ENCODE data around the gene UNCX.
"Not testable (repeated sequence)": the region's sequence is repeated elsewhere in the genome, so short reads cannot be mapped to it uniquely, and the experiment has no call there.

Gene UNCX

GRCh38 chr7:1201916-1202315 lies 30.8 kb upstream of the UNCX start:
- no peaks in the 10 kb centered on the region; the same call in 1 of the 2 replicates for H3F3A ChIP-seq (ENCODE audit: control insufficient read depth, insufficient read depth)
- H3K4me1 ChIP-seq (ENCODE audit: control insufficient read depth, low read length) = no peaks in the 10 kb centered on the region
- H3K36me3 ChIP-seq (ENCODE audit: control insufficient read depth, low read length) = no peaks in the 10 kb centered on the region
- H3K4me3 ChIP-seq (ENCODE audit: low read length) = no peak overlapping the region
- H3K27ac ChIP-seq (ENCODE audit: low read depth, low read length) = no peak overlapping the region
- no peak overlapping the region for H3K4me2 ChIP-seq (ENCODE audit: low read length)
- TF ChIP-seq CTCF (IDR thresholded peaks at IDR 0.05; ENCODE audit: low read depth, low read length, poor library complexity, severe bottlenecking) = no peak
- no peak for TF ChIP-seq EZH2phosphoT487 (IDR thresholded peaks at IDR 0.05; ENCODE audit: borderline replicate concordance, low read length)
- H3K27me3 ChIP-seq (ENCODE audit: control insufficient read depth, low read length) = no peaks in the 10 kb centered on the region
- H4K20me1 ChIP-seq (ENCODE audit: control insufficient read depth, insufficient read depth, low read depth, low read length) = no peaks in the 10 kb centered on the region
- no peaks in the 10 kb centered on the region for H3K9me2 ChIP-seq (replicated peaks; ENCODE audit: control insufficient read depth, low read length)
- H3K9me3 ChIP-seq (ENCODE audit: control insufficient read depth, insufficient read depth, low read length) = no peaks in the 10 kb centered on the region
- no peaks in the 10 kb centered on the region for H3K79me2 ChIP-seq (ENCODE audit: control insufficient read depth, low read length)

- H3K27ac ChIP-seq (ENCODE audit: low read depth, low read length); H3K9me3 ChIP-seq (ENCODE audit: control insufficient read depth, insufficient read depth, low read length); H3K4me1 ChIP-seq (ENCODE audit: control insufficient read depth, low read length); H3K4me2 ChIP-seq (ENCODE audit: low read length); H4K20me1 ChIP-seq (ENCODE audit: control insufficient read depth, insufficient read depth, low read depth, low read length); H3K9me2 ChIP-seq (replicated peaks; ENCODE audit: control insufficient read depth, low read length); H3K36me3 ChIP-seq (ENCODE audit: control insufficient read depth, low read length); H3K4me3 ChIP-seq (ENCODE audit: low read length); H3K27me3 ChIP-seq (ENCODE audit: control insufficient read depth, low read length); H3F3A ChIP-seq (ENCODE audit: control insufficient read depth, insufficient read depth); H3K79me2 ChIP-seq (ENCODE audit: control insufficient read depth, low read length): not testable (repeated sequence)
Measured at GRCh38 chr7:1202914-1203313, 29.8 kb upstream of the UNCX start.

GRCh38 chr7:1204460-1205140 lies 28.1 kb upstream of the UNCX start:
- no peaks in the 10 kb centered on the region for H3K27me3 ChIP-seq (ENCODE audit: control insufficient read depth, low read length)
- TF ChIP-seq EZH2phosphoT487 (IDR thresholded peaks at IDR 0.05; ENCODE audit: borderline replicate concordance, low read length) (no peak), CTCF (IDR thresholded peaks at IDR 0.05; ENCODE audit: low read depth, low read length, poor library complexity, severe bottlenecking) (no peak)

GRCh38 chr7:1205742-1206141 lies 26.9 kb upstream of the UNCX start:
- not testable (repeated sequence) for H4K20me1 ChIP-seq (ENCODE audit: control insufficient read depth, insufficient read depth, low read depth, low read length); H3K4me2 ChIP-seq (ENCODE audit: low read length); H3K79me2 ChIP-seq (ENCODE audit: control insufficient read depth, low read length); H3K4me1 ChIP-seq (ENCODE audit: control insufficient read depth, low read length); H3K27me3 ChIP-seq (ENCODE audit: control insufficient read depth, low read length); H3K9me2 ChIP-seq (replicated peaks; ENCODE audit: control insufficient read depth, low read length); H3K27ac ChIP-seq (ENCODE audit: low read depth, low read length); H3K9me3 ChIP-seq (ENCODE audit: control insufficient read depth, insufficient read depth, low read length); H3K4me3 ChIP-seq (ENCODE audit: low read length); H3K36me3 ChIP-seq (ENCODE audit: control insufficient read depth, low read length); H3F3A ChIP-seq (ENCODE audit: control insufficient read depth, insufficient read depth)

More at GRCh38 chr7:1204460-1205140, 28.1 kb upstream of the UNCX start:
- H3K4me3 ChIP-seq (ENCODE audit: low read length) = no peak overlapping the region
- H3K9me2 ChIP-seq (replicated peaks; ENCODE audit: control insufficient read depth, low read length) = no peaks in the 10 kb centered on the region
- H3K4me1 ChIP-seq (ENCODE audit: control insufficient read depth, low read length) = no peaks in the 10 kb centered on the region
- H3F3A ChIP-seq (ENCODE audit: control insufficient read depth, insufficient read depth) = no peaks in the 10 kb centered on the region
- H3K4me2 ChIP-seq (ENCODE audit: low read length) = no peak overlapping the region
- H3K9me3 ChIP-seq (ENCODE audit: control insufficient read depth, insufficient read depth, low read length) = no peaks in the 10 kb centered on the region
- no peaks in the 10 kb centered on the region for H3K36me3 ChIP-seq (ENCODE audit: control insufficient read depth, low read length)
- no peaks in the 10 kb centered on the region for H3K79me2 ChIP-seq (ENCODE audit: control insufficient read depth, low read length)
- no peaks in the 10 kb centered on the region for H4K20me1 ChIP-seq (ENCODE audit: control insufficient read depth, insufficient read depth, low read depth, low read length)
- H3K27ac ChIP-seq (ENCODE audit: low read depth, low read length) = no peak overlapping the region

Data from DOHH2 (cell line).